ENCODE data around the gene OR56A3.

Gene OR56A3

GRCh38 chr11:5986885-5987284 is 44.8 kb downstream of the OR56A3 start, which contains the start of gene OR52L1:
TSS of gene OR52L1 (minus strand) at chr11:5986985. CDS start at chr11:5986930, 55 bp downstream.
- TF ChIP-seq POLR2AphosphoS5 (IDR thresholded peaks at IDR 0.05; ENCODE audit: low read depth, low read length) (no peak), SIN3A (IDR thresholded peaks at IDR 0.05; ENCODE audit: borderline replicate concordance, insufficient read depth, low read length) (no peak), FOXP2 (optimal IDR thresholded peaks at IDR 0.05; ENCODE audit: borderline replicate concordance, extremely low read depth, extremely low read length, insufficient read depth) (no peak), TAF1 (IDR thresholded peaks at IDR 0.05; ENCODE audit: borderline replicate concordance, insufficient read depth, low read length) (no peak), REST (IDR thresholded peaks at IDR 0.05; ENCODE audit: insufficient read depth in 1 of 2, low read depth in 2 of 2, low read length in 2 of 2) (no peak)

GRCh38 chr11:5989203-5989602 is 47.2 kb downstream of the OR56A3 start:
- TF ChIP-seq POLR2AphosphoS5 (IDR thresholded peaks at IDR 0.05; ENCODE audit: low read depth, low read length) (no peak), TAF1 (IDR thresholded peaks at IDR 0.05; ENCODE audit: borderline replicate concordance, insufficient read depth, low read length) (no peak), FOXP2 (optimal IDR thresholded peaks at IDR 0.05; ENCODE audit: borderline replicate concordance, extremely low read depth, extremely low read length, insufficient read depth) (no peak), REST (IDR thresholded peaks at IDR 0.05; ENCODE audit: insufficient read depth in 1 of 2, low read depth in 2 of 2, low read length in 2 of 2) (no peak), SIN3A (IDR thresholded peaks at IDR 0.05; ENCODE audit: borderline replicate concordance, insufficient read depth, low read length) (no peak)

- TF ChIP-seq SIN3A (IDR thresholded peaks at IDR 0.05; ENCODE audit: borderline replicate concordance, insufficient read depth, low read length) = no peak
- TF ChIP-seq TAF1 (IDR thresholded peaks at IDR 0.05; ENCODE audit: borderline replicate concordance, insufficient read depth, low read length) = no peak
- no peak for TF ChIP-seq FOXP2 (optimal IDR thresholded peaks at IDR 0.05; ENCODE audit: borderline replicate concordance, extremely low read depth, extremely low read length, insufficient read depth)
- TF ChIP-seq POLR2AphosphoS5 (IDR thresholded peaks at IDR 0.05; ENCODE audit: low read depth, low read length) = no peak
- TF ChIP-seq REST (IDR thresholded peaks at IDR 0.05; ENCODE audit: insufficient read depth in 1 of 2, low read depth in 2 of 2, low read length in 2 of 2) = no peak
These were observed 50.1 kb downstream of the OR56A3 start for GRCh38 chr11:5992150-5992549.

- TF ChIP-seq REST (IDR thresholded peaks at IDR 0.05; ENCODE audit: insufficient read depth in 1 of 2, low read depth in 2 of 2, low read length in 2 of 2) = no peak
- no peak for TF ChIP-seq POLR2AphosphoS5 (IDR thresholded peaks at IDR 0.05; ENCODE audit: low read depth, low read length)
- no peak for TF ChIP-seq SIN3A (IDR thresholded peaks at IDR 0.05; ENCODE audit: borderline replicate concordance, insufficient read depth, low read length)
- TF ChIP-seq TAF1 (IDR thresholded peaks at IDR 0.05; ENCODE audit: borderline replicate concordance, insufficient read depth, low read length) = no peak
- TF ChIP-seq FOXP2 (optimal IDR thresholded peaks at IDR 0.05; ENCODE audit: borderline replicate concordance, extremely low read depth, extremely low read length, insufficient read depth) = no peak
These were observed 50.7 kb downstream of the OR56A3 start for GRCh38 chr11:5992604-5993251.

Data from PFSK-1 (cell line).